22Rv1 (cell line): ENCODE data around the gene IGLON5.

ENCODE experiments used
- CTCF ChIP-seq: fragments of 450-650 bp; IDR thresholded peaks from 2 replicates; pipeline ENCODE4 v1.5.1; 2017; ENCODE audit warnings: mild to moderate bottlenecking
- ZFX ChIP-seq: fragments of 450-650 bp; IDR thresholded peaks from 2 replicates; pipeline ENCODE4 v1.6.1; 2017; ENCODE audit warnings: antibody characterized with exemption, borderline replicate concordance

- TF ChIP-seq CTCF: no peak
- no peak for TF ChIP-seq ZFX
Observed at GRCh38 chr19:51274049-51274770, 37.2 kb upstream of the IGLON5 start.
